ENCODE measurements around the gene TRIP4.

Gene TRIP4

DNA sequence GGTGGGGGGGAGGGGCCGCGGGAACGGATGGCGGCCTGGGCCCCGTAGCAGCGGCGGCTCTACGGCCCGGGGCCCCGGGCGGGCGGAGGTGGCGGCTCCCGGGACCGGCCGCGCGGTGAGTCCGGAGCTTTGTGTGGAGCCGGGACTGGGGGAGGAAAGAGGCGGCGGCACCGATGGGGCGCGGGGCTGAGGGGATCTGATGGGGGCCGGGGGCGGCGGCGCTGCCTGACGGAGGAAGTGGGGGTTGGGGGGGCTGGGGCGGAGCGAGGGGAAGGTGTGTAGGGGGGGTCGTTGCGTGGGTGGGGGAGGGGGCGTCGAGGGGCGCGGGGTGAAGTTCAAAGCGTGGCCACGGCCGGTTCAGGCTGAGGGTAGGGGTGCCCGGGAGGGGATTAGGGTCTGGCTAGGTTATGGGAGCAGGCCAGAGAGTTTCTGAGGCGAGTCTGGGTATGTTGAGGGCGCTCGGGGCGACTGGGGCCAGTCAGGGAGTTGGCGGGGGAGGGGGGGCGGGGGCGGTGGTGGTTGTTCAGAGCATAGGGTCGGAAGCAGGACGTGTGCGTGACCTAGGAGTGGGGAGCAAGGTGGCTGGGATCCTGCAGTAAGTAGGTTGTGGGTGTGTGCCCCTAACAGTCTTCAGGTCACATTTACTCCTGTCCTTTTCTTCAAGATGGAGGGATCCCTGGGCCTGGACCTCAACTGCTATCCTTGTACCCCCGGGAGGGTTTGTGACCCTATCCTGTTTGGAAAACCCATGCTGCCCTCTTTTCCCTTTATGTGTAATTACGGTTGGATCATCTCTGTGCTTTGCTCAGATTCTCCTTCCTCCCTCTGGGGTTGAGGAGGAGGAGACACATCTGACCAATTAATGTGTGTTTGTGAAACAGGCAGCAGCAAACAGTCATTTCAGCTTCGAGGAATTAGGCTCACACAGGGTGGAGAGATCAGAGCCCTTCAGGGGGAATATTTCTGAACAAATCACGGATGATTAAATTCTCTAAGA, 73.4 kb downstream of the TRIP4 start:
- H3K4me3 ChIP-seq (ENCODE audit: low read depth, low read length): peak overlapping the region; percentile 51
- DNase-seq: peak; percentile 55

DNA sequence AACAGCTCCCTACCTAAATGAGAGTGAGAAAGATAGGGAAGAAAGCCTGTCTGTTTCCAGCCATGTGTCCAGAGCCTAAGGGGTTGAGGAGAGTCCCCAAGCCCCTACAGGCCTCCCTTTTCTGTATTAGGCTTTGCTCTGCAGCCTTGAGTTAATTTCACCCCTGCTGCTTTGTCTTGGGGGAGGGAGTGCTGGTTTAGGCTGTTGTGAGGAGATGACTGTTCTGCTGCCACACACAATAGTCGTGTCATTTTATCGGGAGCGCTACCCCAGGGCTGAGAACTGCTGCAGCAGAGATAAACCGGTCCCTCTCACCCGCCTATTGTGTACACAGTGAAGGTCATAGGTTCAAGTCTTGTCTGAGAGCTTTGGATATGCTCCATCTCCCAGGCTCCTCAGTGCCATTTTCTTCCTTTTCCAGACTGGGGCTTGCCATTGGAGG, 74.1 kb downstream of the TRIP4 start:
- H3K4me3 ChIP-seq (ENCODE audit: low read depth, low read length): peak overlapping the region; percentile 51
- peaks cover 26% of the 10 kb centered on the region for H3K36me3 ChIP-seq
- DNase-seq: peak; percentile 22
- no peaks in the 10 kb centered on the region for H3K27me3 ChIP-seq (ENCODE audit: insufficient read depth, low read depth, severe bottlenecking)
- TF ChIP-seq, protein P1, sequence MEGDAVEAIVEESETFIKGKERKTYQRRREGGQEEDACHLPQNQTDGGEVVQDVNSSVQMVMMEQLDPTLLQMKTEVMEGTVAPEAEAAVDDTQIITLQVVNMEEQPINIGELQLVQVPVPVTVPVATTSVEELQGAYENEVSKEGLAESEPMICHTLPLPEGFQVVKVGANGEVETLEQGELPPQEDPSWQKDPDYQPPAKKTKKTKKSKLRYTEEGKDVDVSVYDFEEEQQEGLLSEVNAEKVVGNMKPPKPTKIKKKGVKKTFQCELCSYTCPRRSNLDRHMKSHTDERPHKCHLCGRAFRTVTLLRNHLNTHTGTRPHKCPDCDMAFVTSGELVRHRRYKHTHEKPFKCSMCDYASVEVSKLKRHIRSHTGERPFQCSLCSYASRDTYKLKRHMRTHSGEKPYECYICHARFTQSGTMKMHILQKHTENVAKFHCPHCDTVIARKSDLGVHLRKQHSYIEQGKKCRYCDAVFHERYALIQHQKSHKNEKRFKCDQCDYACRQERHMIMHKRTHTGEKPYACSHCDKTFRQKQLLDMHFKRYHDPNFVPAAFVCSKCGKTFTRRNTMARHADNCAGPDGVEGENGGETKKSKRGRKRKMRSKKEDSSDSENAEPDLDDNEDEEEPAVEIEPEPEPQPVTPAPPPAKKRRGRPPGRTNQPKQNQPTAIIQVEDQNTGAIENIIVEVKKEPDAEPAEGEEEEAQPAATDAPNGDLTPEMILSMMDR (IDR thresholded peaks at IDR 0.05; ENCODE audit: low read depth, low read length): no peak
- peak overlapping the region; percentile 72 for H3K27ac ChIP-seq
- H3K9me3 ChIP-seq (ENCODE audit: severe bottlenecking): no peaks in the 10 kb centered on the region

More for the DNA sequence above, 73.4 kb downstream of the TRIP4 start:
- no peaks in the 10 kb centered on the region for H3K9me3 ChIP-seq (ENCODE audit: severe bottlenecking)
- TF ChIP-seq, protein P1 (IDR thresholded peaks at IDR 0.05; ENCODE audit: low read depth, low read length): no peak
- peak overlapping the region; percentile 81 for H3K27ac ChIP-seq
- H3K36me3 ChIP-seq: peaks cover 23% of the 10 kb centered on the region
- H3K27me3 ChIP-seq (ENCODE audit: insufficient read depth, low read depth, severe bottlenecking): no peaks in the 10 kb centered on the region

DNA sequence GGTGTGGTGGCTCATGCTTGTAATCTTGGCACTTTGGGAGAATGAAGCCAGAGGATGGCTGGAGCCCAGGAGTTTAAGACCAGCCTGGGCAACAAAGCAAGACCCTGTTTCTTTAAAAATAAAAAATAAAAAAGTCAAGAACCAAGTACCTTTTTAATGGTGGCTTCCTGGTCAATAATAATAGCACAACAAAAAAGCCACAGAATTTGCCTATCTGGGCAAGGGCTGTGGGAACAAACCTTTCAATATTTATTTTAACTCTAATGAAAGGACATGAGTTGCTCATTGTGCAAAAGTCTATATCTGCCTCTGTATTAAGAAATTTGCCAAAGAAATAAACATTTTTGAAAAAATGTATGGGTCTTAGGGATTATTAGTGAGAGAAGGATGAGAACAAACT, 74.9 kb downstream of the TRIP4 start:
- no peaks in the 10 kb centered on the region for H3K27me3 ChIP-seq (ENCODE audit: insufficient read depth, low read depth, severe bottlenecking)
- H3K27ac ChIP-seq: peak overlapping the region; percentile 72
- no peak overlapping the region for H3K4me3 ChIP-seq (ENCODE audit: low read depth, low read length)
- peaks cover 29% of the 10 kb centered on the region for H3K36me3 ChIP-seq
- no peaks in the 10 kb centered on the region for H3K9me3 ChIP-seq (ENCODE audit: severe bottlenecking)
- TF ChIP-seq, protein P1 (IDR thresholded peaks at IDR 0.05; ENCODE audit: low read depth, low read length): no peak
- DNase-seq: no peak

DNA sequence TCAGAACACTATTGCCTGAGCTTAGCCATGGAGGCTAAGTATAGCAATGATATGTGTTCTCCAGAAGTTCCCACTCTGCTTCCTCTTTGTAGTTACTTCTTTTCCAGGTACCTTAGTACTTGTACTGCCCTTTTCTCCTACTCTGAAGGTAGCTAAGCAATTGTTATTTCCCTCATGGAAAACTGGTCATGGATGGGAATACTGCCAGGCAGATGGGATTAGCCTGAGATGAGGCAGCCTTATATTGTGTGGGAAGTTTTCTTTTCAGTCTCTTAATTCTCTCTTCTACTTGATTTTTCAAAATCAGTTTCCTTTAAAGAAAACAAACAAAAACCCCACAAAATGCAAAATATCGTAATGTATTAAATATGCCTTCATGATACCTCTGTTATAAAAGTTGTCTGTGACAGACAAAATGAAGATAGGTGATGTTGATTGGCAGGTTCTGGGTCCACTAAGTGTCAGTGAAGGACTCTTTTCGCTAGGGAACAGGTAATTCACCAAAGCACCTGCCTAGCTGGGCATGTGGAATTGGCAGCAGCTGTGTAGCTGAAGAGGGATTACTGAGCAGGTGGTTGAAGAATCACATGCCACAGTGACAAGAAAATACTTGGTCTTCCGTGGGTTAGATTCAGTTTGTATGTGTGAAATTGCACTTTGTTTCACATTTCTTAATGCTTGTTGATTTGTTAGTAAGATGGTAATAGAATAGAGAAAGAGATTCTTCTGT, 76.8 kb downstream of the TRIP4 start:
- Histone ChIP-seq H3K27ac (0 out of 2 replicates have a peak overlapping the region, but pooled peaks have one; percentile 20), H3K27me3 (ENCODE audit: insufficient read depth, low read depth, severe bottlenecking) (no peaks in the 10 kb centered on the region), H3K4me3 (ENCODE audit: low read depth, low read length) (no peak overlapping the region), H3K9me3 (ENCODE audit: severe bottlenecking) (no peaks in the 10 kb centered on the region), H3K36me3 (peaks cover 39% of the 10 kb centered on the region)
- DNase-seq: peak; percentile 16
- TF ChIP-seq, protein P1 (IDR thresholded peaks at IDR 0.05; ENCODE audit: low read depth, low read length): no peak

DNA sequence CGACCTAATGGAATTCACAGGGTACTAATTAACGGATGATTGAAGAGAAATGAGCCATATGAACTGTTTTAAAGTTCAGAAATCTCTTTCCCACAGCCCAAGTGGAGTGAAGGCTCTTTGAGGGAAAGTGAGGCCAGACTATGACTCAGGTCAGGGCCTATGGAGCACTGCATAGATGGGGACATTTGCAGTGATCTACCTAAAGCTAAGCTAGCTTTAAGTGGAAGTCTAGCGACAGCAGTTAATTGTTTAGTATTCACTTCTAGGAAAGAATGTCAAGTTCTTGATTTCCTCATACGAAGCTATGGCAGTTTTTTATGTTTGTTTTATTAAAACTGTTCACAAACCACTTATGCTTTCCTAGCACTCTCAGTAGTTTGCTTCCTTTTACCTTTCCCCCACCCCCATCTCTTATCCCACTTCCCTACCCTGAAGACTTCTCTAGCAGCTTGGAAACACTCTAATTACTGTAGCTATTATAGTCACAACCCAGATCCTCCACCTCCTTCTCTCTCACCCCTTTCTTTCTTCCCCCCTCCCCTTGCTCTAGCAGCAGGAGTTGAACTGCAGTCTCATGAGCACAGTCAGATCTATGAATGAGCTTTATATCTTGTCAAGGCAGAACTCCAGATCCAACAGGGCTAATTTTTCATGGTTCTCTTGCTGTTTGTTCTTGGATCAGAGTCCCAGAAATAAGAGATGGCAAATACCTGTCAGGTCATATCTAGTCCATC, 78.9 kb downstream of the TRIP4 start:
- no peaks in the 10 kb centered on the region for H3K9me3 ChIP-seq (ENCODE audit: severe bottlenecking)
- TF ChIP-seq, protein P1 (IDR thresholded peaks at IDR 0.05; ENCODE audit: low read depth, low read length): no peak
- DNase-seq: peak; percentile 22
- no peaks in the 10 kb centered on the region for H3K27me3 ChIP-seq (ENCODE audit: insufficient read depth, low read depth, severe bottlenecking)
- peaks cover 45% of the 10 kb centered on the region for H3K36me3 ChIP-seq
- no peak overlapping the region for H3K4me3 ChIP-seq (ENCODE audit: low read depth, low read length)
- 0 out of 2 replicates have a peak overlapping the region, but pooled peaks have one; percentile 3 for H3K27ac ChIP-seq
